Measurements from ENCODE around the gene PRPF19. TPM values are rescaled to one million over a fixed set of nuclear protein-coding genes. Genes with fewer than 3 reads are reported as not detected.

PRPF19 gene
- total and polyA plus RNA-seq, 2 of the 13 experiments (the other 11 are each of a cell fraction or from before 2014, with no cell fraction given), result 27.4 to 91.1 TPM

GRCh38 chr11:60878245-60879101 is 27.9 kb downstream of the PRPF19 start:
- no peak for FAIRE-seq
- ChIA-PET POLR2A (no interaction called here), CTCF (ENCODE audit: low intra/inter-chr PET ratio, low total read pairs) (no interaction called here)
- no peak for DNase-seq (ENCODE audit: low spot score)
- Histone ChIP-seq H3K79me2 (ENCODE audit: insufficient read depth, low read length) (no peaks in the 10 kb centered on the region), H3K9me3 (ENCODE audit: low read length) (no peaks in the 10 kb centered on the region), H3K27ac (ENCODE audit: extremely low read length, insufficient read depth, low read length) (no peak overlapping the region), H3K27me3 (ENCODE audit: control insufficient read depth in 1 of 2, insufficient read depth in 2 of 2, low read length in 2 of 2) (no peaks in the 10 kb centered on the region), H3K9ac (ENCODE audit: insufficient read depth, low read depth, low read length) (no peak overlapping the region), H3K36me3 (replicated peaks in 1 of 2; ENCODE audit: control insufficient read depth in 1 of 2, insufficient read depth in 2 of 2, low read length in 2 of 2) (peaks cover 0 to 1% of the 10 kb centered on the region in 2 experiments; a peak in 1 of 5 replicates), H3K4me3 (replicated peaks in 1 of 3; ENCODE audit: insufficient read depth in 1 of 3, low read depth in 2 of 3, low read length in 3 of 3) (no peak overlapping the region), H2AFZ (ENCODE audit: low read length) (no peak overlapping the region), H3K4me1 (ENCODE audit: insufficient read depth, low read length) (peaks cover 32% of the 10 kb centered on the region), H4K20me1 (ENCODE audit: insufficient read depth, low read length) (0 out of 2 replicates have a peak, but pooled peaks cover 3% of the 10 kb centered on the region), H3K4me2 (ENCODE audit: low read depth, low read length) (no peak overlapping the region)
- intact Hi-C loops (cut with micrococcal nuclease; ENCODE audit: unreplicated experiment), result no loop called here
- TF ChIP-seq MBNL3 (CRISPR knock-in tag; conservative IDR thresholded peaks at IDR 0.05) (no peak), PRDM10 (CRISPR knock-in tag; IDR thresholded peaks at IDR 0.05; ENCODE audit: low read depth) (no peak), ZNF274 (CRISPR knock-in tag; IDR thresholded peaks at IDR 0.05) (no peak), ZNF557 (CRISPR knock-in tag; IDR thresholded peaks at IDR 0.05) (no peak), CBX1 (IDR thresholded peaks at IDR 0.05; ENCODE audit: low read depth) (no peak), TEAD3 (CRISPR knock-in tag; optimal IDR thresholded peaks at IDR 0.05; ENCODE audit: borderline replicate concordance) (no peak), ZNF354B (CRISPR knock-in tag; IDR thresholded peaks at IDR 0.05) (no peak)
- WGBS (ENCODE audit: low lambda C conversion rate), result 91% methylated on average over 5 of the region's 5 CpGs
- no TSS peak for BruUV-seq (replicated peaks)
- no peak for ATAC-seq
- in situ Hi-C loops (cut with HindIII; ENCODE audit: extremely low pct_ligation_motif_present, low pct_unique_long_range_greater_than_20kb), result no loop called here

Data from HepG2 (cell line).